ENCODE measurements around the gene CLASP2.

Gene CLASP2

GRCh38 chr3:33578325-33579177, 139.5 kb downstream of the CLASP2 start:
- H3K4me3 ChIP-seq (ENCODE audit: low read length): no peak overlapping the region
- no peaks in the 10 kb centered on the region for H3K4me1 ChIP-seq (ENCODE audit: low read length)
- H3K9ac ChIP-seq (ENCODE audit: low read length): no peak overlapping the region
- H3K9me2 ChIP-seq (replicated peaks; ENCODE audit: insufficient read depth, low read length): no peaks in the 10 kb centered on the region
- DNase-seq: no peak
- no peaks in the 10 kb centered on the region for H3K79me2 ChIP-seq (ENCODE audit: low read length)
- no peak for TF ChIP-seq EZH2phosphoT487 (IDR thresholded peaks at IDR 0.05; ENCODE audit: low read length)
- no peak for TF ChIP-seq EZH2 (optimal IDR thresholded peaks at IDR 0.05; ENCODE audit: low read depth, low read length)
- TF ChIP-seq CTCF (IDR thresholded peaks at IDR 0.05; ENCODE audit: low read length): no peak
- H3K27ac ChIP-seq (ENCODE audit: low read length): no peak overlapping the region
- no peaks in the 10 kb centered on the region for H3F3A ChIP-seq (ENCODE audit: insufficient read depth, low read length)
- no peak overlapping the region for H3K4me2 ChIP-seq (ENCODE audit: low read depth, low read length)
- H3K9me3 ChIP-seq (replicated peaks; ENCODE audit: insufficient read depth, low read length): no peaks in the 10 kb centered on the region
- H3K36me3 ChIP-seq (replicated peaks; ENCODE audit: insufficient read depth, low read length): no peaks in the 10 kb centered on the region; the same call in 1 of the 2 replicates
- H2AFZ ChIP-seq (ENCODE audit: low read length): no peak overlapping the region
- no peaks in the 10 kb centered on the region for H4K20me1 ChIP-seq (ENCODE audit: insufficient read depth, low read length)
- no peaks in the 10 kb centered on the region for H3K27me3 ChIP-seq (replicated peaks; ENCODE audit: insufficient read depth, low read length)

GRCh38 chr3:33577588-33577987, 140.5 kb downstream of the CLASP2 start:
- no peak for DNase-seq
- no peak overlapping the region for H3K9ac ChIP-seq (ENCODE audit: low read length)
- H3K4me1 ChIP-seq (ENCODE audit: low read length): no peaks in the 10 kb centered on the region
- H3K9me3 ChIP-seq (replicated peaks; ENCODE audit: insufficient read depth, low read length): no peaks in the 10 kb centered on the region
- no peaks in the 10 kb centered on the region for H3K27me3 ChIP-seq (replicated peaks; ENCODE audit: insufficient read depth, low read length)
- no peak overlapping the region for H3K4me3 ChIP-seq (ENCODE audit: low read length)
- H3K4me2 ChIP-seq (ENCODE audit: low read depth, low read length): no peak overlapping the region
- H3K36me3 ChIP-seq (replicated peaks; ENCODE audit: insufficient read depth, low read length): no peaks in the 10 kb centered on the region; the same call in 1 of the 2 replicates
- no peaks in the 10 kb centered on the region for H3K79me2 ChIP-seq (ENCODE audit: low read length)
- H3F3A ChIP-seq (ENCODE audit: insufficient read depth, low read length): no peaks in the 10 kb centered on the region
- no peak for TF ChIP-seq EZH2 (optimal IDR thresholded peaks at IDR 0.05; ENCODE audit: low read depth, low read length)
- no peak for TF ChIP-seq CTCF (IDR thresholded peaks at IDR 0.05; ENCODE audit: low read length)
- no peak for TF ChIP-seq EZH2phosphoT487 (IDR thresholded peaks at IDR 0.05; ENCODE audit: low read length)
- H3K27ac ChIP-seq (ENCODE audit: low read length): no peak overlapping the region
- no peaks in the 10 kb centered on the region for H3K9me2 ChIP-seq (replicated peaks; ENCODE audit: insufficient read depth, low read length)
- no peaks in the 10 kb centered on the region for H4K20me1 ChIP-seq (ENCODE audit: insufficient read depth, low read length)
- no peak overlapping the region for H2AFZ ChIP-seq (ENCODE audit: low read length)

GRCh38 chr3:33577173-33577572, 140.9 kb downstream of the CLASP2 start:
- no peak overlapping the region for H2AFZ ChIP-seq (ENCODE audit: low read length)
- no peak overlapping the region for H3K4me2 ChIP-seq (ENCODE audit: low read depth, low read length)
- H4K20me1 ChIP-seq (ENCODE audit: insufficient read depth, low read length): no peaks in the 10 kb centered on the region
- no peaks in the 10 kb centered on the region for H3K9me2 ChIP-seq (replicated peaks; ENCODE audit: insufficient read depth, low read length)
- H3K9ac ChIP-seq (ENCODE audit: low read length): no peak overlapping the region
- no peaks in the 10 kb centered on the region for H3F3A ChIP-seq (ENCODE audit: insufficient read depth, low read length)
- TF ChIP-seq EZH2 (optimal IDR thresholded peaks at IDR 0.05; ENCODE audit: low read depth, low read length) (no peak), CTCF (IDR thresholded peaks at IDR 0.05; ENCODE audit: low read length) (no peak), EZH2phosphoT487 (IDR thresholded peaks at IDR 0.05; ENCODE audit: low read length) (no peak)
- H3K36me3 ChIP-seq (replicated peaks; ENCODE audit: insufficient read depth, low read length): no peaks in the 10 kb centered on the region; the same call in 1 of the 2 replicates
- H3K79me2 ChIP-seq (ENCODE audit: low read length): no peaks in the 10 kb centered on the region
- no peak for DNase-seq
- no peak overlapping the region for H3K27ac ChIP-seq (ENCODE audit: low read length)
- H3K9me3 ChIP-seq (replicated peaks; ENCODE audit: insufficient read depth, low read length): no peaks in the 10 kb centered on the region
- H3K27me3 ChIP-seq (replicated peaks; ENCODE audit: insufficient read depth, low read length): no peaks in the 10 kb centered on the region
- no peak overlapping the region for H3K4me3 ChIP-seq (ENCODE audit: low read length)
- H3K4me1 ChIP-seq (ENCODE audit: low read length): no peaks in the 10 kb centered on the region

Data from MM.1S (cell line).